K562 (cell line): ENCODE data around the gene ABHD16A. TPM values are rescaled to one million over a fixed set of nuclear protein-coding genes. Genes with fewer than 3 reads are reported as not detected.
A peak's percentile ranks its signal among the peaks of the same experiment; 100 is the strongest.

Experiments
- CHAMP1 ChIP-seq: fragments of 450-650 bp; IDR thresholded peaks from 2 replicates; pipeline ENCODE4 v1.6.1; 2016; ENCODE audit warnings: mild to moderate bottlenecking
- ERF ChIP-seq: fragments of 450-650 bp; formaldehyde crosslinking; IDR thresholded peaks from 2 replicates; pipeline ENCODE4 v1.4.0; 2020; ENCODE audit warnings: mild to moderate bottlenecking, mixed read lengths
- GABPB2 ChIP-seq: fragments of 250-450 bp; sonication (Bioruptor Pico); conservative IDR thresholded peaks from 2 replicates; pipeline ENCODE4 v1.5.1; 2021; ENCODE audit warnings: mild to moderate bottlenecking
- ID3 ChIP-seq, 2 experiments: fragments of 250-450 bp in 1 of 2; fragments of 450-650 bp in 1 of 2; sonication (Bioruptor Pico) in 1 of 2; IDR thresholded peaks; 2 replicates each; pipeline versions ENCODE4 v1.6.1 to v1.8.0; 2016 to 2021; ENCODE audit warnings: mild to moderate bottlenecking in 2 of 2, moderate library complexity in 2 of 2, missing compliant biosample characterization in 1 of 2, missing genetic modification characterization in 1 of 2
- IRF2 ChIP-seq: sonication (generic); formaldehyde crosslinking; IDR thresholded peaks from 2 replicates; pipeline ENCODE4 v1.8.1; 2022; ENCODE audit warnings: mild to moderate bottlenecking, missing genetic modification reagents
- MIER1 ChIP-seq: fragments of 450-650 bp; IDR thresholded peaks from 2 replicates; pipeline ENCODE4 v1.6.1; 2016; ENCODE audit warnings: antibody characterized with exemption, mild to moderate bottlenecking, low read depth
- MYNN ChIP-seq, 2 experiments: sonication (generic); formaldehyde crosslinking in 1 of 2; IDR thresholded peaks; 2 replicates each; pipeline versions ENCODE4 v1.5.0 to v1.6.1; 2016 to 2020; ENCODE audit warnings: antibody characterized with exemption in 1 of 2, missing genetic modification reagents in 1 of 2
- RBM25 ChIP-seq: fragments of 200-400 bp; formaldehyde crosslinking; IDR thresholded peaks from 2 replicates; pipeline ENCODE4 v1.6.1; 2018; ENCODE audit warnings: low read length, low read depth, moderate library complexity; ENCODE audit not compliant: severe bottlenecking
- ZNF175 ChIP-seq: fragments of 200-800 bp; sonication (Bioruptor generic); IDR thresholded peaks from 2 replicates; pipeline ENCODE4 v1.6.1; 2016; ENCODE audit warnings: low read depth, mild to moderate bottlenecking, missing genetic modification characterization, missing compliant biosample characterization
- ZNF274 ChIP-seq: IDR thresholded peaks from 2 replicates; pipeline ENCODE4 v1.6.1; 2011; ENCODE audit warnings: low read depth, mild to moderate bottlenecking, low read length, moderate library complexity, borderline replicate concordance
- ZNF324 ChIP-seq: fragments of 250-450 bp; sonication (Bioruptor Pico); IDR thresholded peaks from 2 replicates; pipeline ENCODE4 v1.4.0; 2020; ENCODE audit warnings: mild to moderate bottlenecking
- ZNF639 ChIP-seq, 2 experiments: fragments of 200-800 bp in 1 of 2; sonication (Bioruptor generic) in 1 of 2; sonication (generic) in 1 of 2; formaldehyde crosslinking in 1 of 2; IDR thresholded peaks in 1 of 2; conservative IDR thresholded peaks in 1 of 2; 2 replicates each; pipeline versions ENCODE4 v1.5.0 to v1.6.1; 2016 to 2020; ENCODE audit warnings: missing compliant biosample characterization in 1 of 2, missing genetic modification characterization in 1 of 2, missing genetic modification reagents in 1 of 2
- ZNF699 ChIP-seq: fragments of 250-450 bp; sonication (Bioruptor Pico); IDR thresholded peaks from 2 replicates; pipeline ENCODE4 v1.8.0; 2021; ENCODE audit warnings: mild to moderate bottlenecking, moderate library complexity; ENCODE audit not compliant: insufficient replicate concordance
- polyA plus RNA-seq, 8 experiments: library from polyadenylated mRNA; depleted of rRNA in 4 of 8; stranded (reverse) in 5 of 8; unstranded in 3 of 8; fragments of >200 nt; fragmentation: Nextera tagmentation in 2 of 8; fragmentation: Illumina TruSeq in 1 of 8; extraction: Ambion mirVana in 2 of 8; extraction: Trizol in 1 of 8; gene quantifications; 2 replicates each; pipeline versions ENCODE4 v1.2.1 to v1.2.3, GENCODE V29; 2011 to 2014; ENCODE audit warnings: inconsistent platforms in 1 of 8, missing spikeins in 1 of 8
- total RNA-seq, 7 experiments: library from RNA; depleted of rRNA in 6 of 7; stranded (reverse); fragments of >200 nt in 6 of 7; fragmentation: Illumina TruSeq in 2 of 7; extraction: Trizol in 2 of 7; gene quantifications; 2 replicates each; pipeline versions ENCODE4 v1.2.1 to v1.2.3, GENCODE V29; 2011 to 2021; ENCODE audit warnings: low replicate concordance in 1 of 7

ABHD16A gene
- total and polyA plus RNA-seq, 9 of the 15 experiments (the other 6 are each of a cell fraction or from before 2014, with no cell fraction given) = 25.8 to 120 (median 81.6) TPM

- no peak for TF ChIP-seq ZNF274
- no peak for TF ChIP-seq CHAMP1
- no peak for TF ChIP-seq IRF2 (CRISPR knock-in tag)
- TF ChIP-seq ZNF699 (CRISPR knock-in tag) = no peak
- TF ChIP-seq ZNF639 (CRISPR knock-in tag; conservative IDR thresholded peaks at IDR 0.05 in 1 of 2, IDR thresholded peaks at IDR 0.05 in 1 of 2) = no peak
- TF ChIP-seq ZNF324 (CRISPR knock-in tag) = no peak
- TF ChIP-seq ERF (CRISPR knock-in tag) = 0 out of 2 replicates have a peak, but pooled peaks have one; percentile 60
- no peak for TF ChIP-seq MYNN (IDR thresholded peaks at IDR 0.05)
- TF ChIP-seq MYNN (CRISPR knock-in tag; IDR thresholded peaks at IDR 0.05) = no peak; the same call in 1 of the 2 replicates
- no peak for TF ChIP-seq MIER1
- no peak for TF ChIP-seq RBM25
- no peak for TF ChIP-seq GABPB2 (CRISPR knock-in tag)
- no peak for TF ChIP-seq ZNF175 (CRISPR knock-in tag)
- TF ChIP-seq ID3 (CRISPR knock-in tag; IDR thresholded peaks at IDR 0.05) = no peak
- TF ChIP-seq ID3 (tag; IDR thresholded peaks at IDR 0.05) = no peak
- TF ChIP-seq, all 486 proteins: peak for 85
Observed at GRCh38 chr6:31680226-31681134, 22.6 kb downstream of the ABHD16A start, which contains the start of gene LY6G5C (continued).
